Kidney epithelial cell (primary cell): ENCODE results near the gene S100A5. TPM values are rescaled to one million over a fixed set of nuclear protein-coding genes. Genes with fewer than 3 reads are reported as not detected.

Source experiments
- DNase-seq: peaks from one replicate; pipeline ENCODE4 v3.0.0-alpha.2; 2010; ENCODE audit warnings: low read depth
- H3K27me3 ChIP-seq: 2 replicates; pipeline ENCODE4 v1.6.0; 2011; ENCODE audit warnings: low read length; ENCODE audit not compliant: control insufficient read depth, insufficient read depth
- H3K36me3 ChIP-seq: 2 replicates; pipeline ENCODE4 v1.5.1; 2011; ENCODE audit warnings: low read length; ENCODE audit not compliant: control insufficient read depth, insufficient read depth
- H3K4me3 ChIP-seq: 2 replicates; pipeline ENCODE4 v1.5.1; 2011; ENCODE audit warnings: low read depth, mild to moderate bottlenecking, control low read depth, low read length
- total RNA-seq: library from RNA; depleted of rRNA; stranded (reverse); fragments of >200 nt; gene quantifications from 2 replicates; pipeline ENCODE4 v1.2.3, GENCODE V29; 2015
- TF ChIP-seq, protein P1 (sequence below): IDR thresholded peaks from 2 replicates; pipeline ENCODE4 v1.5.1; 2011; ENCODE audit warnings: mild to moderate bottlenecking, moderate library complexity, low read length, control low read depth, inconsistent platforms; ENCODE audit not compliant: insufficient read depth, poor library complexity, severe bottlenecking

The S100A5 gene
- total RNA-seq, 1 donor from 2014 or later, result not detected

DNA sequence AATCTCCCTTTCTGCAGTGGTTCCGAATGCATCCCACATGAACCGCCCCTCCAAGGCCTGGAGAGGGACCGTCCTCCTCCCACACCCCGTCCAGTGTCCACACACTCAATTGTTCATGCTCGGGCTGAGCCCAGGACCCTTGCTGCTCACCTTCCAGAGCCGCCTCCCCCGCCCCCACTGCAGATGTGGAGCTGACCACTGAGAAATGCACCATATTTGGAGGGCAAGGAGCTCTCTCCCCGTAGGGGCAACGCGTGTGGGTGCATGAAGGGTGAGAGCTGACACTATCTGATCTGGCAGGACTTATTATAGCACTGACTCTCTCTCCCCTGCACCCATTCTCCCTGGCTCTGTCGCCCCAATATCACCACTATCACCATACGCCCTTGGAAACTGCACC is 12.4 kb upstream of the S100A5 start:
- no peaks in the 10 kb centered on the region for H3K27me3 ChIP-seq

GRCh38 chr1:153552335-153552734 is 11.6 kb upstream of the S100A5 start:
- TF ChIP-seq, protein P1, sequence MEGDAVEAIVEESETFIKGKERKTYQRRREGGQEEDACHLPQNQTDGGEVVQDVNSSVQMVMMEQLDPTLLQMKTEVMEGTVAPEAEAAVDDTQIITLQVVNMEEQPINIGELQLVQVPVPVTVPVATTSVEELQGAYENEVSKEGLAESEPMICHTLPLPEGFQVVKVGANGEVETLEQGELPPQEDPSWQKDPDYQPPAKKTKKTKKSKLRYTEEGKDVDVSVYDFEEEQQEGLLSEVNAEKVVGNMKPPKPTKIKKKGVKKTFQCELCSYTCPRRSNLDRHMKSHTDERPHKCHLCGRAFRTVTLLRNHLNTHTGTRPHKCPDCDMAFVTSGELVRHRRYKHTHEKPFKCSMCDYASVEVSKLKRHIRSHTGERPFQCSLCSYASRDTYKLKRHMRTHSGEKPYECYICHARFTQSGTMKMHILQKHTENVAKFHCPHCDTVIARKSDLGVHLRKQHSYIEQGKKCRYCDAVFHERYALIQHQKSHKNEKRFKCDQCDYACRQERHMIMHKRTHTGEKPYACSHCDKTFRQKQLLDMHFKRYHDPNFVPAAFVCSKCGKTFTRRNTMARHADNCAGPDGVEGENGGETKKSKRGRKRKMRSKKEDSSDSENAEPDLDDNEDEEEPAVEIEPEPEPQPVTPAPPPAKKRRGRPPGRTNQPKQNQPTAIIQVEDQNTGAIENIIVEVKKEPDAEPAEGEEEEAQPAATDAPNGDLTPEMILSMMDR, result no peak
- DNase-seq, result no peak
- Histone ChIP-seq H3K36me3 (no peaks in the 10 kb centered on the region), H3K27me3 (no peaks in the 10 kb centered on the region), H3K4me3 (no peak overlapping the region)

More for the DNA sequence above, 12.4 kb upstream of the S100A5 start:
- no peaks in the 10 kb centered on the region for H3K36me3 ChIP-seq
- no peak overlapping the region for H3K4me3 ChIP-seq
- DNase-seq, result no peak
- TF ChIP-seq, protein P1, result no peak

DNA sequence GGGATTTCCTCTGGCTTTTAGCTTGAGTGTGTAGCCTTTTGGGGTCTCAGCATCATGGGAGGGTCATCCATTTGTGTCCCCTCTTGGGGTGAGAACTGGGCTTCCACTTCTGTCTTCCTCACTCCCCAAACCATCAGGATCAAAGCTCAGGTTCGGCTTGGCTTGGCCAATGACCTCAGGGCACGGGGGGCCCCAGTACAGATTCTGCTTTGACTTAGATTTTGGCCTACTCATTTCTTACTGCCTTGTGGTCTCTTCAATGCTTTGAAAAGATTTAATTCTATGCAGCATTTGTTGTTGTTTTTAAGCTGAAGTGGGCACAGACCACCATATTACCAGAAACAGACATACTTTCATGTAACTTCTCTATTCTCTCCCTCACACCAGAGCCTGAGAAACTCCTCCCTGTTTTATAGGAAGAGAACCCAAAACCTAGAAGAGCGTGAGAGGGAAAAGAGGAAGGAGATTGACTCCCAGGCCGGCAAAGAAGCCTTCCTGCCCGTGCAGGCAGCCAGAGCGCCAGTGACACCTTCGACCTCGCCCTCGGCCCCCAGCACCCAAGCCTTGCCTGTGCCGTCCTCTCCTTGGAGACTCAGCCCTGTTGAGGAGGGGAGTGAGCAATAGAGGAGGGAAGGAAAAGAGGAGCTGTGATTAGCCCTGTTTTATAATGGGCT is 10.2 kb upstream of the S100A5 start:
- DNase-seq, result no peak
- H3K36me3 ChIP-seq, result no peaks in the 10 kb centered on the region
- H3K27me3 ChIP-seq, result no peaks in the 10 kb centered on the region
- no peak overlapping the region for H3K4me3 ChIP-seq
- TF ChIP-seq, protein P1, result no peak

- H3K4me3 ChIP-seq, result no peak overlapping the region
- no peaks in the 10 kb centered on the region for H3K36me3 ChIP-seq
- TF ChIP-seq, protein P1, result no peak
- DNase-seq, result no peak
- no peaks in the 10 kb centered on the region for H3K27me3 ChIP-seq
Measured at GRCh38 chr1:153550398-153550758, 9.6 kb upstream of the S100A5 start.

DNA sequence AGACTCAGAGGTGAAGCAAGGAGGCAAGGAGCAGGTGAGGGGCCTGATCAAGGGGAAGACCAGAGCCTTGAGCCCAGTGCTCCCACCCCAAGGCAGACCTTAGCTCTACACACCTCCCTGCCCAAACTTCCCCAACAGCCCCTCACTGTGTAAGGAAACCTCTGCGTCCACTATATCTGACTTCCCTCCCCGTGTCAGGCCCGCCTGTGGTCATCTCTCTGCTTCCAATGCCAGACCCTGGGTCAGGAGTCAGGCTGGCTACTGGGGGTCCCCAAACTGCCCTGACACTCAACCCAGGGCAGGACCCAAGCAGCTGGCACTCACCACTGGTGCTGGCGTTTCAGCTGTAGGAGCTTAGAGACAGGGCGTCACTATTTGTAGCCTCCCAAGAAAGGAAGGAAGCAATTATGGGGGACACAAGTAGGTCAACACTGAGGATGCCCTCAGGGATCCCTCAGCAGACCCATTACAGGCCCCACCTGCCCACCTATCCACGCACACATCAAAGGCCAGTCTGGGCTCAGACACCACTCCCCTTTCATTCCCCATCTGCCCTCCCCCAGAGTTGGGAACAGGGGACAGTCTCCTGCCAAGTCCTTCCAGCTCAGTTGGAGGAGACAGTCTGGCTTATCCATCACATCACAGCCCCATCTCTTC is 9.1 kb upstream of the S100A5 start:
- no peak for DNase-seq
- H3K4me3 ChIP-seq, result no peak overlapping the region
- TF ChIP-seq, protein P1, result no peak
- no peaks in the 10 kb centered on the region for H3K36me3 ChIP-seq
- H3K27me3 ChIP-seq, result no peaks in the 10 kb centered on the region
